T-cell (primary cell): ENCODE results near the gene ZCCHC7. TPM values are rescaled to one million over a fixed set of nuclear protein-coding genes. Genes with fewer than 3 reads are reported as not detected.
A peak's percentile ranks its signal among the peaks of the same experiment; 100 is the strongest.
"Not testable (repeated sequence)": the region's sequence is repeated elsewhere in the genome, so short reads cannot be mapped to it uniquely, and the experiment has no call there.

Experiments used
- ATAC-seq, 4 experiments: fragments of 200-7000 bp in 3 of 4; fragments of 150-1000 bp in 1 of 4; cut with Tn5 transposase; replicated peaks in 1 of 4; 1 replicate in 3 of 4; 2 replicates in 1 of 4; pipeline ENCODE4 v1.10.0; 2021; ENCODE audit warnings: moderate library complexity in 3 of 4, mild to moderate bottlenecking in 2 of 4, moderate number of reproducible peaks in 1 of 4
- CTCF ChIA-PET, 2 donors: fragments of 300-600 bp; sonication (Branson Sonifier 250); formaldehyde crosslinking; loops; one replicate each; lab custom pipeline; 2022; ENCODE audit warnings: antibody characterized with exemption in 2 of 2; lab: Charles Lee
- POLR2A ChIA-PET, 2 donors: fragments of 300-600 bp; sonication (Branson Sonifier 250); formaldehyde crosslinking; loops; one replicate each; lab custom pipeline; 2022; ENCODE audit warnings: antibody characterized with exemption in 2 of 2; lab: Charles Lee
- DNase-seq, 35 experiments: peaks; one replicate each; pipeline versions ENCODE4 v3.0.0 to v3.0.0-alpha.2; 2013 to 2023
- H3K27ac ChIP-seq: one replicate; pipeline ENCODE4 v1.5.1; 2013; ENCODE audit warnings: low read length
- H3K27me3 ChIP-seq, 2 experiments: replicated peaks in 1 of 2; 1 replicate in 1 of 2; 2 replicates in 1 of 2; pipeline versions ENCODE4 v1.6.1 to v1.7.0; 2013; ENCODE audit warnings: low read length in 1 of 2, mixed read lengths in 1 of 2; ENCODE audit not compliant: control insufficient read depth in 2 of 2, insufficient read depth in 2 of 2; ENCODE audit errors: extremely low read depth in 1 of 2
- H3K36me3 ChIP-seq, 2 donors: 1 replicate in 1 of 2; 2 replicates in 1 of 2; pipeline versions ENCODE4 v1.6.1 to v1.7.0; 2013; ENCODE audit warnings: low read length in 1 of 2; ENCODE audit not compliant: control insufficient read depth in 2 of 2, insufficient read depth in 1 of 2; ENCODE audit errors: extremely low read depth in 1 of 2
- H3K4me1 ChIP-seq, 2 experiments: 1 replicate in 1 of 2; 2 replicates in 1 of 2; pipeline versions ENCODE4 v1.6.1 to v1.7.0; 2013; ENCODE audit warnings: low read length in 2 of 2, mixed read lengths in 1 of 2; ENCODE audit not compliant: insufficient read depth in 2 of 2, control insufficient read depth in 1 of 2; ENCODE audit errors: extremely low read depth in 1 of 2
- H3K4me3 ChIP-seq, 2 donors: 1 replicate in 1 of 2; 2 replicates in 1 of 2; pipeline versions ENCODE4 v1.5.1 to v1.7.0; 2013; ENCODE audit warnings: mild to moderate bottlenecking in 2 of 2, low read length in 1 of 2, moderate library complexity in 1 of 2; ENCODE audit not compliant: control insufficient read depth in 1 of 2; ENCODE audit errors: extremely low read depth in 1 of 2
- H3K9me3 ChIP-seq: 2 replicates; pipeline ENCODE4 v1.7.0; 2013
- H3K27ac Mint-ChIP-seq, 2 donors: one replicate each; pipeline ENCODE4 v1.8.0; 2020 to 2021; ENCODE audit warnings: mild to moderate bottlenecking in 2 of 2, mixed read lengths in 2 of 2
- H3K27me3 Mint-ChIP-seq, 2 donors: one replicate each; pipeline ENCODE4 v1.8.0; 2021 to 2022; ENCODE audit warnings: mixed read lengths in 2 of 2
- H3K36me3 Mint-ChIP-seq: one replicate; pipeline ENCODE4 v1.8.0; 2021; ENCODE audit warnings: mixed read lengths
- H3K4me1 Mint-ChIP-seq, 3 donors: one replicate each; pipeline ENCODE4 v1.8.0; 2020 to 2022; ENCODE audit warnings: mixed read lengths in 3 of 3, mild to moderate bottlenecking in 1 of 3
- H3K4me3 Mint-ChIP-seq, 3 donors: one replicate each; pipeline ENCODE4 v1.8.0; 2020 to 2022; ENCODE audit warnings: mild to moderate bottlenecking in 3 of 3, mixed read lengths in 3 of 3, moderate library complexity in 3 of 3
- H3K9me3 Mint-ChIP-seq, 3 donors: one replicate each; pipeline ENCODE4 v1.8.0; 2020 to 2022; ENCODE audit warnings: mixed read lengths in 3 of 3
- WGBS: methylation state at CpG from one replicate; pipeline ENCODE4 v1.1.5; 2013; ENCODE audit warnings: missing lambda C conversion rate; ENCODE audit not compliant: insufficient coverage; 5-methylcytosine and 5-hydroxymethylcytosine counted together
- total RNA-seq, 35 experiments: library from RNA in 6 of 35; stranded (reverse) in 6 of 35; fragments of 120-200 nt in 1 of 35; gene quantifications; one replicate each; pipeline versions ENCODE4 v1.2.1 to v1.2.4 and lab custom pipeline; 2013 to 2026

Gene ZCCHC7
- total RNA-seq, 5 donors from 2014 or later (not counting 1 experiment from before 2014, with no cell fraction given): 29.1 to 44.2 (median 33.5) TPM

DNA sequence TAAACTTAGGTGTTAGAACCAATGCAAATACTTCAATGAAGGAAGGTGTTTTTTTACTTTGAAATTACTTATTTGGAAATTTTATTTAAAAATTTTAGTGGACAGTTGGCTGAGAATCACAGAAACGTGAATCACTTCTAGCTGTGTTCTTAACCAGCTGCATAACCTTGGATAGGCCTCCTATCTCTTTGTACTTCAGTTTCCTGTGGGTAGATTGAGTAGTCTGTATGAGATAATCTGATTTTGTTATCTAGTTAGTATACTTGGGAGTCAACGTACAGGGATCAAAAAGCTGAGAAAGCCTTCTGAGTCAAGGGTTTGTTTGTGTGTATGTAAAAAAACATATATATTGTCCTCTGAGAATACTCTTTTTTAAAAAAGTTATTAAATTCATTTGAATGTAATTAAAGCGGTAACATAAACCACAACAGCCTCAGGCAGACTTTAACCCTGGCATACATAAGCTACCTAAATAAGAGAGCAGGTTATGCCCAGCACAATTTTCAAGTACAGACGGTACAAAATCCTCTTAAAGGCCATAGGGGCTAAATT, 38.1 kb upstream of the ZCCHC7 start:
- no peak overlapping the region for H3K27ac ChIP-seq
- H3K4me3 ChIP-seq: no peak overlapping the region
- peaks cover 28% of the 10 kb centered on the region for H3K36me3 Mint-ChIP-seq
- peak in 1 of 35 experiments; percentile 20 for DNase-seq
- no peaks in the 10 kb centered on the region for H3K9me3 Mint-ChIP-seq
- peaks cover 19% of the 10 kb centered on the region in 2 experiments for H3K4me1 ChIP-seq
- ChIA-PET CTCF (interaction anchor here in 1 of 2 donors (3.8 kb wide), 1 partner anchor 38 kb away, joined by 11 read pairs; the partner anchor contains the start of gene ZCCHC7), POLR2A (interaction anchor here (0.5 to 1.2 kb wide), 4 partner anchors 16 to 70 kb away, joined by 3 read pairs; partner anchors contain the start of gene ZCCHC7 (in 1 of the 2))
- H3K27ac Mint-ChIP-seq: no peak overlapping the region
- H3K27me3 ChIP-seq: no peaks in the 10 kb centered on the region
- ATAC-seq: no peak
- H3K4me1 Mint-ChIP-seq: peaks cover 66 to 76% (median 69%) of the 10 kb centered on the region in 3 donors
- H3K9me3 ChIP-seq: peaks cover 3% of the 10 kb centered on the region
- peaks cover 0 to 13% of the 10 kb centered on the region in 2 donors for H3K36me3 ChIP-seq
- WGBS: no CpG with 5 or more reads among the region's 4 CpGs
- peak overlapping the region; percentile 22 to 96 (median 86) for H3K4me3 Mint-ChIP-seq
- H3K27me3 Mint-ChIP-seq: peaks cover 0 to 3% of the 10 kb centered on the region in 2 donors

DNA sequence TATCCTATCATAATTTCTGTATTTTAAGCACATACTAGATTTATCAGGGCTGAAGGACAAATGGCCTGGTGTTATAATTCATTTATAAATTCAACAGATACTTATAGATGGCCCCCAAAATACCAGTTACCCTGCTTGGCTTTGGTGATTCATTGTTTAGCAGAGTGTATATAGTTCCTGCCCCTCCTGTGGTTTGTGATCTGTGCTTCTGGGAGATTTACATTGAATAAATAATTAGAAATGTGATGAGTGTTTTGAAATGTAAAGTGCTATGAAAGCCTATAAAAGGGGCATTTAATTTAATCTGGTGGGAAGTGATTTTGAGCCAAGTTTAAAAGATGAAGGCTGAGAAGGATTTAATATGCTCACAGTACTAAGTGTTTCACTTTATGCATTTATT, 36.7 kb upstream of the ZCCHC7 start:
- Histone ChIP-seq H3K27ac (no peak overlapping the region), H3K36me3 (peaks cover 0 to 23% of the 10 kb centered on the region in 2 donors), H3K27me3 (no peaks in the 10 kb centered on the region), H3K4me1 (peaks cover 19% of the 10 kb centered on the region in 2 experiments), H3K4me3 (no peak overlapping the region), H3K9me3 (peaks cover 3% of the 10 kb centered on the region)
- Mint-ChIP-seq H3K36me3 (peaks cover 38% of the 10 kb centered on the region), H3K27ac (no peak overlapping the region), H3K4me3 (no peak overlapping the region), H3K4me1 (peaks cover 65 to 79% (median 69%) of the 10 kb centered on the region in 3 donors), H3K27me3 (no peaks in the 10 kb centered on the region), H3K9me3 (no peaks in the 10 kb centered on the region)
- POLR2A ChIA-PET: interaction anchor here in 1 of 2 donors (0.6 kb wide), 1 partner anchor 167 kb away, joined by 3 read pairs; no protein-coding TSS in a partner anchor
- CTCF ChIA-PET: no interaction called here
- ATAC-seq (no peak), DNase-seq (no peak)

DNA sequence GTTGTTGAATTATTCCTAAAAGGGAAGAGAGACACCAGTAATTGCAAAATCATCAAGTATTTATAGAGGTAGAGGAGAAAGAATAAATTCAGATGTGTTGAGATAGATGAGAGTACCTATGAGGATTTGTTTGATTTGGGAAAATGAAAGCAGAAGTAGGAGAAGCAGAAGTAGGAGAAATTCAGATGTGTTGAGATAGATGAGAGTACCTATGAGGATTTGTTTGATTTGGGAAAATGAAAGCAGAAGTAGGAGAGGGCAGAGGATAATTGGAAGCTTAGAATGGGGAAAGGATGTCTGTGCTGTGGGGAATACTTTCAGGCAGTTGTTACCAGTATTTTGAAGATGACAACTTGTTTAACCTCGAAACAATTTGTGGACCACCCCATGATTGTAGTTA, 35.1 kb upstream of the ZCCHC7 start:
- peak overlapping the region in 1 of 2 donors; percentile 11 for H3K27ac Mint-ChIP-seq
- no peak for DNase-seq

DNA sequence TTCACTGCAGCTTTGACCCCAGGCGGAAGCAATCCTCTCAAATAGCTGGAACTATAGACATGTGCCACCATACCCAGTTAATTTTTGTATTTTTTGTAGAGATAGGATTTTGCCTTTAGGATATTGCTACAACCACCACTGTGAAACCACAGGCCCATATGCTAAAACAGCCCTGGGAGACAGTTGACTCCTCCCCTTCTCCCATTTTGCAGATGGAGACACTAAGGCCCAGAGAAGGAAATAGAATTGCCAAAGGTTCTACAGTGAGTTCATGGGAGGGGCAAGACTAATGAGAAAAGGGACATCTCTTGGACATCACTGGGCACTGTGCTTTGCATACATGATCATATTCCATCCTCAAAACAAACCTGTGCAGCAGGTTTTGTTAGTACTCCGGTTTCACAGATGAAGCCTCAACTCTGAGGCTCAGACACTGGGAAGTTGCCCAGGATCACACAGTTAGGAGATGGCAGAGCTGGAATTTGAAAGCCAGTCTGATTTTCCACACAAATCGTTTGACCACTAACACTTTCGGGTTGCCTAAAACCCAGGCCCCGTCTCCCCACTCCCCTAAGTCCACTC, 27.6 kb upstream of the ZCCHC7 start:
- H3K36me3 ChIP-seq: peaks cover 0 to 11% of the 10 kb centered on the region in 2 donors
- CTCF ChIA-PET, H3K27me3 Mint-ChIP-seq, ATAC-seq, H3K27ac Mint-ChIP-seq, H3K9me3 ChIP-seq, H3K4me3 Mint-ChIP-seq, H3K9me3 Mint-ChIP-seq, H3K4me1 ChIP-seq, H3K27ac ChIP-seq, H3K27me3 ChIP-seq, H3K4me3 ChIP-seq, DNase-seq, POLR2A ChIA-PET: not testable (repeated sequence)
- peaks cover 16% of the 10 kb centered on the region for H3K36me3 Mint-ChIP-seq
- H3K4me1 Mint-ChIP-seq: peaks cover 7 to 12% (median 11%) of the 10 kb centered on the region in 3 donors
- no CpG with 5 or more reads among the region's 5 CpGs for WGBS

More for the DNA sequence above, 35.1 kb upstream of the ZCCHC7 start:
- ATAC-seq: no peak
- Histone ChIP-seq H3K27ac (no peak overlapping the region), H3K4me3 (no peak overlapping the region), H3K4me1 (peaks cover 11 to 17% of the 10 kb centered on the region in 2 experiments), H3K9me3 (no peaks in the 10 kb centered on the region), H3K36me3 (peaks cover 0 to 27% of the 10 kb centered on the region in 2 donors), H3K27me3 (no peaks in the 10 kb centered on the region)
- ChIA-PET CTCF (no interaction called here), POLR2A (interaction anchor here in 1 of 2 donors (0.6 kb wide), 1 partner anchor 32 kb away, joined by 3 read pairs; no protein-coding TSS in a partner anchor)
- H3K27me3 Mint-ChIP-seq: no peaks in the 10 kb centered on the region
- H3K4me1 Mint-ChIP-seq: peaks cover 59 to 77% (median 71%) of the 10 kb centered on the region in 3 donors
- no peak overlapping the region for H3K4me3 Mint-ChIP-seq
- WGBS: no CpG with 5 or more reads among the region's 1 CpG
- peaks cover 43% of the 10 kb centered on the region for H3K36me3 Mint-ChIP-seq
- H3K9me3 Mint-ChIP-seq: no peaks in the 10 kb centered on the region

DNA sequence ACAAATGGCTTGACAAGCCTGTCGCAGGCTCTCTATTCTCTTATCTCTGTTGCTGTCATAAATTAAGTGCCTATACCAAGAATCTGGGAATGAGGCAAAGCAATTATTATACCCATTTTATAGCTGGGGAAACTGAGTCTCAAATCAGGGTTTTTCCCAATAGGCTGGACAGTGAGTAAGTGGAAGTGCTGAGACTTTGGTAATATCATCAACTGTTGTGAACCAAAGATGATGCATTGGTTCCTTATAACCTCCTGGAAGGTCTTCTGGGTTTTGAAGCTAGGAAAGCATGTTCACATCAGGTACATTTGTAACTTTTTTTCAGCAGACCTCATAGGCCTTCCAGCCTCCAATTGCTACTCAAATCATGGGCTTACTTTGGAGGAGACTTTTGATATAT, 25.6 kb upstream of the ZCCHC7 start:
- DNase-seq (no peak), ATAC-seq (no peak)
- ChIA-PET POLR2A (no interaction called here), CTCF (no interaction called here)
- Mint-ChIP-seq H3K36me3 (peaks cover 5% of the 10 kb centered on the region), H3K27ac (no peak overlapping the region), H3K27me3 (peaks cover 0 to 3% of the 10 kb centered on the region in 2 donors), H3K4me1 (peaks cover 3 to 5% (median 3%) of the 10 kb centered on the region in 3 donors), H3K9me3 (no peaks in the 10 kb centered on the region), H3K4me3 (no peak overlapping the region)
- H3K27me3 ChIP-seq: no peaks in the 10 kb centered on the region
- H3K4me1 ChIP-seq: peaks cover 0 to 1% of the 10 kb centered on the region in 2 experiments
- no peaks in the 10 kb centered on the region for H3K9me3 ChIP-seq
- no peaks in the 10 kb centered on the region for H3K36me3 ChIP-seq
- no peak overlapping the region for H3K27ac ChIP-seq
- no CpG with 5 or more reads among the region's 1 CpG for WGBS
- no peak overlapping the region for H3K4me3 ChIP-seq

DNA sequence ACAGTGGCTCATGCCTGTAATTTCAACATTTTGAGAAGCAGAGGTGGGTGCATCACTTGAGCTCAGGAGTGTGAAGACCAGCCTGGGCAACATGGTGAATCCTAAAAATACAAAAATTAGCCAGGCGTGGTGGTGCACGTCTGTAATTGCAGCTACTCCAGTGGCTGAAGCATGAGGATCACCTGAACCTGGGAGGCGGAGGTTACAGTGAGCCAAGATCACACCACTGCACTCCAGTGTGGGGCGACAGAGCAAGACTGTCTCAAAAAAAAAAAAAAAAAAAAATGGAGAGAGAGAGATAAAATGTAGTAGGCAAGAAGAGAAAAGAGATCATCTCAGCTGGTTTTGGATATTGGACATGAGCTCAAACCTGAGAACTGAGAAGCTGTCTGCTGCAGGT, 23.7 kb upstream of the ZCCHC7 start:
- Mint-ChIP-seq H3K4me3 (no peak overlapping the region), H3K36me3 (peaks cover 3% of the 10 kb centered on the region), H3K9me3 (no peaks in the 10 kb centered on the region), H3K27me3 (peaks cover 0 to 3% of the 10 kb centered on the region in 2 donors), H3K27ac (no peak overlapping the region), H3K4me1 (peaks cover 0 to 1% (median 0%) of the 10 kb centered on the region in 3 donors)
- Histone ChIP-seq H3K9me3 (no peaks in the 10 kb centered on the region), H3K27me3 (no peaks in the 10 kb centered on the region), H3K4me3 (no peak overlapping the region), H3K27ac (no peak overlapping the region), H3K36me3 (no peaks in the 10 kb centered on the region), H3K4me1 (no peaks in the 10 kb centered on the region)
- no peak for ATAC-seq
- DNase-seq: no peak
- ChIA-PET POLR2A (no interaction called here), CTCF (no interaction called here)
- 94% methylated on average over 4 of the region's 4 CpGs for WGBS
